GM10266 (cell line): ENCODE measurements around the gene OGFOD2.

Source experiments
- DNase-seq: peaks from one replicate; pipeline ENCODE4 v3.0.0; 2012; ENCODE audit errors: extremely low spot score
- TF ChIP-seq, protein P1 (sequence below): IDR thresholded peaks from 2 replicates; pipeline ENCODE4 v1.5.1; 2012; ENCODE audit warnings: mild to moderate bottlenecking, low read depth; ENCODE audit not compliant: control insufficient read depth, insufficient read depth; ENCODE audit errors: missing control alignments

The OGFOD2 gene

DNA sequence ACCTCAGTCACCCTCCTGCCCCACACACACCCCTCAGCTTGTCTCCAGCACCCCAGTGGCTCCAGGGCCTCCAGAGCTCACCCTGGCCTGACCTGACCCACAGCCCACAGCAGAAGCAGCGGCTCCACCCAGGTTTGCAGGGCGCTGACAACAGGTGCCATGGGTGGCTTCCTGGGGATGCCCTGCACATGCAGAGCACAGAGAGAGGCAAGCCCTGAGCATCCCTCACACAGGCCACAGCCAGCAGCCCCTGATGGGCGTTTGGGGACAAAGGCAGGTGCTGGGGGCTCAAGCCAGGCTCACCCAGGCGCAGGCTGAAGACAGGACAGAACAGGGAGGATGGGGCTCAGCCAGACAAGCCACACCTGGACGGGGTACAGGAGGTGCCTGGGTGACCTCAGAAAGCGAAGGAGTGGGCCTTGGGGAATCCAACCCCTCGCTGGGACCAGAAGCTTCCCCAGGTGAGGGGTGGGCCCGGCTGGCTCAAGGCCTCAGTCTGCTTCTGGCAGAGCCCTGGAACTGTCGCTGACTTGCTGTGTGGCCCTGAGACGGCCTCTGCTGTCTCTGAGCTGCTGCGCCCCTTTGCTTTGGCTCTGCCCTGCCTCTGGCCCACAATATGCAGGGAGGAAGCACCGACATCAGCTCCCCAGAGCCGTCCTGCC is 16.0 kb downstream of the OGFOD2 start:
- DNase-seq = no peak
- TF ChIP-seq, protein P1, sequence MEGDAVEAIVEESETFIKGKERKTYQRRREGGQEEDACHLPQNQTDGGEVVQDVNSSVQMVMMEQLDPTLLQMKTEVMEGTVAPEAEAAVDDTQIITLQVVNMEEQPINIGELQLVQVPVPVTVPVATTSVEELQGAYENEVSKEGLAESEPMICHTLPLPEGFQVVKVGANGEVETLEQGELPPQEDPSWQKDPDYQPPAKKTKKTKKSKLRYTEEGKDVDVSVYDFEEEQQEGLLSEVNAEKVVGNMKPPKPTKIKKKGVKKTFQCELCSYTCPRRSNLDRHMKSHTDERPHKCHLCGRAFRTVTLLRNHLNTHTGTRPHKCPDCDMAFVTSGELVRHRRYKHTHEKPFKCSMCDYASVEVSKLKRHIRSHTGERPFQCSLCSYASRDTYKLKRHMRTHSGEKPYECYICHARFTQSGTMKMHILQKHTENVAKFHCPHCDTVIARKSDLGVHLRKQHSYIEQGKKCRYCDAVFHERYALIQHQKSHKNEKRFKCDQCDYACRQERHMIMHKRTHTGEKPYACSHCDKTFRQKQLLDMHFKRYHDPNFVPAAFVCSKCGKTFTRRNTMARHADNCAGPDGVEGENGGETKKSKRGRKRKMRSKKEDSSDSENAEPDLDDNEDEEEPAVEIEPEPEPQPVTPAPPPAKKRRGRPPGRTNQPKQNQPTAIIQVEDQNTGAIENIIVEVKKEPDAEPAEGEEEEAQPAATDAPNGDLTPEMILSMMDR = no peak

DNA sequence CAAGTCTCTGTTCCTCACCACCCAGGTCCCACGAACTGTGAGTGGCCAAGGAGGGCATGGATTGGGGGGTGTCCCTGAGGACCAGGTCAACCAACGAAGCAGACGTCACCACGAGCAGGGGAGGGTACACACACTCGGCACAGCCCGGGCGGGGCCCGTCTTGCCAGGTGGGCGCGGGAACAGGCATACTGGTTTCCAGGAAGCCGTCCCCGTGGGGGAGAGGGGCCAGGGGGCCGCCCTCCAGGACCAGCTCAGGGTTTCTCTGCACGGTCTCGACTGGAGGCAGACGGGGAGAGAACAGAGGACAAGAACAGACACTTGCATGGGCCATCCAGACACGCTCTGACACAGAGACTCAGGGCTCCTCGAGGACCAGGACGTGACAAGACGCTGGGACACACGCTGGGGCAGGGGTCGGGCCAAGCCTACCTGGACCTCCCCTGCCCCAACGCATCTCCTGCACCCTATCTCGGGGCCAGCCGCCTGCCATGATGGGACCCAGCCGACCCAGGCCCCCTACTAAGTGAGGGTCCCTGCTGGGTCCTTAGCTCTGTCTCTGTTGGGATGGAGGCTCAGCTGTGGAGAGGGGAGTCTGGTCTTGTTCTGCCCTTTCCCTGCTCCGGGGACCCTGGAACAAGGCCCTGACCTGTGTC is 16.7 kb downstream of the OGFOD2 start:
- TF ChIP-seq, protein P1 = no peak
- no peak for DNase-seq

DNA sequence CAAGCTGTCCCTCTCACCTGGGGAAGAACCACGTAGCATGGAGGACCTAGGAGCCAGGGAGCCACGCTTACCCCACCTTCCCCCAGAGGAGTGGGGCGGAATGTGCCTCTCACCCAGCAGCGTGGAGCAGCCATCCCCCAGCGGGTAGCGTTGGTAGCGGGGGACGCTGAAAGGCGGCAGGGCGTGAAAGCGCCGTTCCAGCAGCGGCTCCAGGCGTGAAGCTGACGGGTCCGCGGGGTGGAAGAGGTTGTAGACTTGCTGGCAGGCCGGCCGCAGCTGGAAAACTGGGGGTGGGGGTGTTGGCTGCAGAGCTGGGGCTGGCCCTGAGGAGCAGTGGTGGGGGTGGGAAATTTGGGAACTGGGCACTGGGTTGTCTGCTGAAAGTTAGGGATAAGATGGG is 17.3 kb downstream of the OGFOD2 start:
- TF ChIP-seq, protein P1 = no peak
- DNase-seq = no peak

DNA sequence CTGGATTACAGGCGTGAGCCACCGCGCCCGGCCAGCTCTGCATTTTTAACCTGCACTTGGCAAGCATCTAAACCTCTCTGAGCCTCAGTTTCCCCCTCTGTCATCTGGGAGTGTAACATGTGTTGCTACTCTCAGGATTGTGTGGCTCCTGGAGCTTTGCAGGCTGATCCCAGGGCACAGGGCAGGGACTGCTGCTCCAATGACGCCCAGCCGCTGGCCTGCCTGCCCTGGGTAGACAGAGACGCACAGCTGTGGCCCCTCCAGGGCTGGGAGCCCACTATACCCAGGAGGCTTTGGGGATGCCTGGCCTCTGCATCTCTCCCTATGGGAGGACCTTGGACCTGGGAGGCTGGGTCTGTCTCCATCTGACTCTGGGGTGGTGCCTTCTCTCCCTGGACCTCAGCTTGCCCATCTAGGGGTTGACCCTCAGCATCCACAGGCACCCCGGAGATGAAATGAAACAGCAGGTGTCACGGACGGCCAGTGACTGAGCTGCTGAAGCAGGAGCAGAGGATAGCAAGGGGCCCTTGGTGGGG is 19.2 kb downstream of the OGFOD2 start:
- TF ChIP-seq, protein P1 = no peak
- no peak for DNase-seq

DNA sequence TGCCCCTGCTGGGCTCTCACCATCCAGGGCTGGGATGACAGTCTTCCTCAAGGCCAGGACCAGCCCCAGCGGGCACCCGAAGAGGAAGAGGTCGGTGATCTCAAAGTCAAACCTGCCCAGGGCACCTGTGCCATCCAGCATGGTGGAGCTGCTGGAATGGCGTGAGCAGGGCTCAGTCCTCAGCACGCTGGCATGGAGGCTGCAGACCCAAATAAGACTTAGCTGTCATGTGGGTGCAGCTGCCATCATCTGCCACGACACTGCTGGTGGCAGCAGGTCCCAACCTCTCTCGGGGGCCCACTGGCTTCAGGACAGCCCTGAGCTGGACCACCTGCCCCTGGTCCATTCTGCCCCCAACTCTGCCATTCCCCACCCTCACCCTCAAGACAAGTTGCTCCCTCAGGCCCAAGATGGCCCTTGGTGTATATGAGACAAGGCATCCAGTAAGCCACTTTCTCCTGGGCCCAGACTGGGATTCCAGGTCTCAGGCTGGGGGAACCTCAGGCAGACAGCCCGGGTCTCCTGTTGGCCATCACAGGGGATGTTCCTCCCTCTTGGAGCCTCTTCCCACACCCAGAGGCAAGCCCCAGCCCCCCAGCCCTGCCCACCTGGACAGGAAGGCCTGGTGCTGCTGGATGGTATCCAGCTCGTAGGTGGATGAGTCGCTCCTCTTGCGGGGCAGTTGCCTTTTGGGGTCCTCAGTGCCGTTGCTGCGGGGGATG is 19.9 kb downstream of the OGFOD2 start:
- TF ChIP-seq, protein P1 = no peak
- DNase-seq = no peak

DNA sequence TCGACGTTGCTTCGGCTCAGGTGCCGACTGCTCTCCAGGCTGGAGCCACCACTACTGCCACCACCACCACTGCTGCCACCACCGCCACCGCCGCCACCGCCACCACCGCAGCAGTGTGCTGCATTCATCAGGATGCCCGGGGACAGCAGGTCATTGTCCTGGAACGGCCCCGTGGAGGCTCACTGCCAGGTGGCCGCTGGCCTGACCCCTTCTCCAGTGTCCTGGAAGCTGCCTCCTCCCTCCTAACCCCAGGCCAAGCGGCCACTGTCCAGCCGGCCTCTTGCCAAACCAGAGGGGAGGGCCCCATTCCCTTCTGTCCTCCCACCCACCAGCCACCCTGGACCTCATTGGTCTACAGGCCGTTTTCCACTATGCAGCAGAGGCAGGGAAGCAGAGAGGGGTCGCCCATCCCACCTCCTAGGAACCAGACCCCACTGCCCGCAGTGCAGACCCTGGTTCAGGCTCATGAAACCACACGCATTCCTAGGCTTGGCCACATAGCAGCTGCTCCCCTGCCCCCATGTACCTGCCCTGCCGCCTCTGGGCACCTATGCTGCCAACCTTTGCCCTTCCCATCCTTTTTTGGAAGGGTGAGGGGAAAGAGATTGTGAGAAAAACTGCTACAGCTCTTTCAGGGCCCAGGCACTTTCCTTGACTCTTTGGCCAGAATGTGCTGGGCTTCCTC is 20.6 kb downstream of the OGFOD2 start:
- no peak for DNase-seq
- TF ChIP-seq, protein P1 = no peak
